WI38 (cell line): ENCODE measurements around the gene PTPRA.
"Not testable (repeated sequence)": the region's sequence is repeated elsewhere in the genome, so short reads cannot be mapped to it uniquely, and the experiment has no call there.

ENCODE experiments used
- H3K4me3 ChIP-seq: 2 replicates; pipeline ENCODE4 v1.5.1; 2011; ENCODE audit warnings: low read depth, mild to moderate bottlenecking, control low read depth, low read length
- CTCF ChIP-seq: IDR thresholded peaks from 2 replicates; pipeline ENCODE4 v1.5.1; 2012; ENCODE audit warnings: low read depth, mild to moderate bottlenecking, control low read depth, low read length

The PTPRA gene

GRCh38 chr20:3071266-3071609 is 198.0 kb downstream of the PTPRA start:
- no peak overlapping the region for H3K4me3 ChIP-seq
- TF ChIP-seq CTCF: no peak

GRCh38 chr20:3071610-3072529 is 198.6 kb downstream of the PTPRA start, which contains the start of gene OXT:
TSS of gene OXT (plus strand) at chr20:3071620. CDS start at chr20:3071656, 36 bp downstream.
- H3K4me3 ChIP-seq: peak within 1 kb of the TSS; percentile 32
- no peak for TF ChIP-seq CTCF

GRCh38 chr20:3072530-3073250 is 199.4 kb downstream of the PTPRA start:
- no peak for TF ChIP-seq CTCF
- H3K4me3 ChIP-seq: no peak overlapping the region

- H3K4me3 ChIP-seq: not testable (repeated sequence)
Measured at GRCh38 chr20:3073251-3073643, 200.0 kb downstream of the PTPRA start.

GRCh38 chr20:3074812-3075211 is 201.5 kb downstream of the PTPRA start:
- TF ChIP-seq CTCF: no peak
- no peak overlapping the region for H3K4me3 ChIP-seq

- not testable (repeated sequence) for H3K4me3 ChIP-seq
Measured at GRCh38 chr20:3075315-3075714, 202.0 kb downstream of the PTPRA start.

- no peak for TF ChIP-seq CTCF
- H3K4me3 ChIP-seq: no peak overlapping the region
Measured at GRCh38 chr20:3077618-3078134, 204.4 kb downstream of the PTPRA start.

GRCh38 chr20:3080939-3081388 is 207.7 kb downstream of the PTPRA start:
- no peak overlapping the region for H3K4me3 ChIP-seq
- no peak for TF ChIP-seq CTCF
